AG04450 (cell line): Measurements from ENCODE around the gene ABHD12. TPM values are rescaled to one million over a fixed set of nuclear protein-coding genes. Genes with fewer than 3 reads are reported as not detected.
"Not testable (repeated sequence)": the region's sequence is repeated elsewhere in the genome, so short reads cannot be mapped to it uniquely, and the experiment has no call there.

Experiments used
- CTCF ChIA-PET: fragments of 300-600, 350-600 bp; formaldehyde crosslinking; extraction: SDS; loops from one replicate; lab custom pipeline; 2022; ENCODE audit warnings: antibody characterized with exemption, inconsistent platforms; lab: Charles Lee
- POLR2A ChIA-PET: fragments of 350-600 bp; formaldehyde crosslinking; extraction: SDS; loops from one replicate; lab custom pipeline; 2021; ENCODE audit warnings: antibody characterized with exemption, inconsistent platforms; lab: Yijun Ruan, JAX
- DNase-seq: peaks from one replicate; pipeline ENCODE4 v3.0.0-alpha.2; 2011; ENCODE audit warnings: low read depth, low spot score
- H3K27ac ChIP-seq: one replicate; pipeline ENCODE4 v1.5.1; 2012; ENCODE audit warnings: low read depth, low read length, control low read depth
- H3K27me3 ChIP-seq: one replicate; pipeline ENCODE4 v1.6.0; 2012; ENCODE audit warnings: low read length; ENCODE audit not compliant: control insufficient read depth, insufficient read depth
- H3K4me3 ChIP-seq: 2 replicates; pipeline ENCODE4 v1.5.1; 2011; ENCODE audit warnings: mild to moderate bottlenecking, low read depth, low read length, control low read depth
- H3K9me3 ChIP-seq: 2 replicates; pipeline ENCODE4 v1.5.1; 2012; ENCODE audit warnings: low read length; ENCODE audit not compliant: control insufficient read depth, insufficient read depth
- polyA plus RNA-seq: library from polyadenylated mRNA; depleted of rRNA; stranded (reverse); fragments of >200 nt; gene quantifications from 2 replicates; pipeline ENCODE4 v1.2.3, GENCODE V29; 2011
- TF ChIP-seq, protein P1 (sequence below): IDR thresholded peaks from 2 replicates; pipeline ENCODE4 v1.5.1; 2011; ENCODE audit warnings: low read depth, low read length, control low read depth, inconsistent platforms

The ABHD12 gene
- polyA plus RNA-seq, 1 experiment = 33.6 TPM

DNA sequence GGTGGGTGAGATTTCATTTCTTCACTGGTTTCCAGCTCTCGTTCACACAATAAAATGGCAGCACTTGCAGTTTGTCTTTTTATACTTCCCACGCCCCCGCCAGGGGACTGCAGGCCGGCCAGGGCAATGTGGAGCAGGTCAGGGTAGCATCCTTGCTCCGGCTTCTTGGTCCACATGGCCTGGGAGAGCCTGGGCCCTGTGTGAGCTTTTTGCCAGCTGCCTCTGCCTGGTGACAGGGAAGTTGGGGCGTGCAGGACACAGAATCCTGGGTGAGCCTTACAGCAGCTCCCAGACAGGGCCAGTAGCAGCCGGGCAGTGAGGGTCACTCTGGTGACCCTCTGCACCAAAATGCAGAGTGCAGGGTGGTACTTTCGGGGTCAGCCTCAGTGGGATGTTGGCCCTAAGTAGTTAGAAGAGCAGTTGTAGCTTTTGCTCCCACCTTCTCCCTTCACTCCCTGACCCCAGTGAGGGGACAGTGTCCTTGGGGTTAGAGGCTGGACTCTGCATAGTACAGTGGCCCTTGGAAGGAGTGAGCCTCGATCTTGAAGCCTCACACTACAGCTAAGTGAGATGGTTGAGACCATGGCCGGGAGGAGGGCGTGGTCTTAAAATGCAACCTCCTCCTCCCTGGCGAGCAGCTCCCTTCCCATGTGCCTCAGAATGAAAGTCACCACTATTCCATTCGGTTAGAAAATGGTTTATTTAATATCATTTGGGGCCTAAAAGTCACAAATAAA lies 119.0 kb downstream of the ABHD12 start:
- TF ChIP-seq, protein P1, sequence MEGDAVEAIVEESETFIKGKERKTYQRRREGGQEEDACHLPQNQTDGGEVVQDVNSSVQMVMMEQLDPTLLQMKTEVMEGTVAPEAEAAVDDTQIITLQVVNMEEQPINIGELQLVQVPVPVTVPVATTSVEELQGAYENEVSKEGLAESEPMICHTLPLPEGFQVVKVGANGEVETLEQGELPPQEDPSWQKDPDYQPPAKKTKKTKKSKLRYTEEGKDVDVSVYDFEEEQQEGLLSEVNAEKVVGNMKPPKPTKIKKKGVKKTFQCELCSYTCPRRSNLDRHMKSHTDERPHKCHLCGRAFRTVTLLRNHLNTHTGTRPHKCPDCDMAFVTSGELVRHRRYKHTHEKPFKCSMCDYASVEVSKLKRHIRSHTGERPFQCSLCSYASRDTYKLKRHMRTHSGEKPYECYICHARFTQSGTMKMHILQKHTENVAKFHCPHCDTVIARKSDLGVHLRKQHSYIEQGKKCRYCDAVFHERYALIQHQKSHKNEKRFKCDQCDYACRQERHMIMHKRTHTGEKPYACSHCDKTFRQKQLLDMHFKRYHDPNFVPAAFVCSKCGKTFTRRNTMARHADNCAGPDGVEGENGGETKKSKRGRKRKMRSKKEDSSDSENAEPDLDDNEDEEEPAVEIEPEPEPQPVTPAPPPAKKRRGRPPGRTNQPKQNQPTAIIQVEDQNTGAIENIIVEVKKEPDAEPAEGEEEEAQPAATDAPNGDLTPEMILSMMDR = no peak
- Histone ChIP-seq H3K27ac (no peak overlapping the region), H3K27me3 (no peaks in the 10 kb centered on the region), H3K9me3 (no peaks in the 10 kb centered on the region; the same call in 1 of the 2 replicates), H3K4me3 (no peak overlapping the region)
- ChIA-PET CTCF (interaction anchor here (0.7 kb wide), 1 partner anchor 278 kb away, joined by 4 read pairs; no protein-coding TSS in a partner anchor), POLR2A (no interaction called here)
- no peak for DNase-seq

GRCh38 chr20:25270829-25271251 lies 119.8 kb downstream of the ABHD12 start:
- Histone ChIP-seq H3K4me3 (no peak overlapping the region), H3K27me3 (no peaks in the 10 kb centered on the region), H3K27ac (no peak overlapping the region), H3K9me3 (no peaks in the 10 kb centered on the region; the same call in 1 of the 2 replicates)
- CTCF ChIA-PET = no interaction called here
- DNase-seq = no peak
- TF ChIP-seq, protein P1 = no peak
- POLR2A ChIA-PET = no interaction called here

DNA sequence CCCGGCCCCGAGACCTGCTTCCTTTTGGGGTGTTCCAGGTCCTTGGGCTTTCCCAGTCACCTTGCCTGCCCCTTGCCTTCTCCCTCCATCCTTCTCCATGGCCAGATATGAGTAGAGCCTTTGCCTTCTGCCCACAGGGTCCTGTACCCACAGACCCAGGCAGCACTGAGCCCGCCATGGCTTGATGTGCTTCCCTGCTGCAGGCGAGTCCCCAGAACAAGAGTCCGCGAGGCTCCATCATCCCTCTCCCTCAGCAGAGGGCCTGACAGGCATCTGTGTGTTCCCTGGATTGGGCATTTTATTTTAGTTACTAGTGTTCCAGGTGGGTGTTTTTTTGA lies 120.8 kb downstream of the ABHD12 start:
- Histone ChIP-seq H3K9me3 (no peaks in the 10 kb centered on the region; the same call in 1 of the 2 replicates), H3K27ac (no peak overlapping the region), H3K27me3 (no peaks in the 10 kb centered on the region), H3K4me3 (no peak overlapping the region)
- TF ChIP-seq, protein P1 = no peak
- ChIA-PET POLR2A (interaction anchor here (0.7 kb wide), 2 partner anchors 27 to 384 kb away, joined by 9 to 11 read pairs; no protein-coding TSS in a partner anchor), CTCF (interaction anchor here (2.0 kb wide), 1 partner anchor 129 kb away, joined by 5 read pairs; no protein-coding TSS in a partner anchor)
- no peak for DNase-seq

- Histone ChIP-seq H3K27ac (no peak overlapping the region), H3K27me3 (no peaks in the 10 kb centered on the region), H3K9me3 (no peaks in the 10 kb centered on the region; the same call in 1 of the 2 replicates), H3K4me3 (no peak overlapping the region)
- no peak for DNase-seq
- TF ChIP-seq, protein P1 = no peak
- ChIA-PET CTCF (interaction anchor here (2.0 kb wide), 1 partner anchor 130 kb away, joined by 5 read pairs; no protein-coding TSS in a partner anchor), POLR2A (no interaction called here)
These were observed 121.4 kb downstream of the ABHD12 start for GRCh38 chr20:25269057-25269832.

DNA sequence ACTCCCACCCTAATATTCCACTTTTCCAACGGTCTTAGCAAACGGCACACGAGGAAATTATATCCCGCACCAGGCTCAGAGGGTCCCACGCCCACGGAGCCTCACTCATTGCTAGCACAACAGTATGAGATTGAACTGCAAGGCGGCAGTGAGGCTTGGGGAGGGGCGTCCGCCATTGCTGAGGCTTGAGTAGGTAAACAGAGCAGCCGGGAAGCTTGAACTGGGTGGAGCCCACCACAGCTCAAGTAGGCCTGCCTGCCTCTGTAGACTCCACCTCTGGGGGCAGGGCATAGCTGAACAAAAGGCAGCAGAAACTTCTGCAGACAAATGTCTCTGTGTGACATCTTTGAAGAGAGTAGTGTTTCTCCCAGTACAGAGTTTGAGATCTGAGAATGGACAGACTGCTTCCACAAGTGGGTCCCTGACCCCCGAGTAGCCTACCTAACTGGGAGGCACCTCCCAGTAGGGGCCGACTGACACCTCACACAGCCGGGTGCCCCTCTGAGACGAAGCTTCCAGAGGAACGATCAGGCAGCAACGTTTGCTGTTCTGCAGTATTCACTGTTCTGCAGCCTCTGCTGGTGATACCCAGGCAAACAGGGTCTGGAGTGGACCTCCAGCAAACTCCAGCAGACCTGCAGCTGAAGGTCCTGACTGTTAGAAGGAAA lies 129.7 kb downstream of the ABHD12 start:
- POLR2A ChIA-PET, DNase-seq, H3K9me3 ChIP-seq, H3K27ac ChIP-seq, H3K27me3 ChIP-seq, H3K4me3 ChIP-seq, CTCF ChIA-PET: not testable (repeated sequence)
